Measurements from ENCODE around the gene LRRC8D. TPM values are rescaled to one million over a fixed set of nuclear protein-coding genes. Genes with fewer than 3 reads are reported as not detected.

The LRRC8D gene
- total and polyA plus RNA-seq, 9 of the 15 experiments (the other 6 are each of a cell fraction or from before 2014, with no cell fraction given): 3.4 to 53.9 (median 15.9) TPM

DNA sequence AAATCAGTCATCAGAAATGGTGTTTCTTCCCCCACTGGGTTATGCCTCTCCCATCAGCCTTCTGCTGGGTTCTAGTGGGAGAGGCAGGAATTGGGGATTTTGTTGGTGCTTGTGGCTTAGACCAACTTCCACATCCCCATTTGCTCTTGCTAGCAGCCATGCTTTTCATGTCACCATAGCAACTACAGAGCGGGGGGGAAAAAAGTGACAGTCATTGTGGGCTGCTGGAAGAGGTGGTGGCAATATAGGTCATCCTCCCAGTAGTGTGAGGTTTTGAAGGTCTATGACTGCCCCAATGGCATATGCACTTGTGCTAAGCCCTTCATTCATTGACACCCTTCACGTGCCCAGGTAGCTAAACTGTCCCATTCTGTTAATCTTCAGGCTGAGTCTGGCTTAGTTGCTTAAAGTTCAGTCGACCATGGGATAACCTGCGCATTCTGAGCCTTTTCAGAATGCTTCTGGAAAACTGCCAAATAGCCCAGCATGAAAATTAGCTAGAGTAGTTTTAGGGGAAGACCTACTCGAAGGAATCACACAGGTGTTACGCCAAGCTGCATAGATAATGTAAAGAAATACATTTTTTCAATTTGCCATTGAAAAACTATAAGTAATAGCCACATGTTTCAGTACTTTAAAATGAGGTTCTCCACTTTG, 120.4 kb downstream of the LRRC8D start (continued):
- no peak for TF ChIP-seq ZNF143 (CRISPR knock-in tag; IDR thresholded peaks at IDR 0.05)
- no peak for TF ChIP-seq ZBTB17 (CRISPR knock-in tag; IDR thresholded peaks at IDR 0.05)
- no peak for TF ChIP-seq ZNF165 (CRISPR knock-in tag; IDR thresholded peaks at IDR 0.05; ENCODE audit: borderline replicate concordance)
- TF ChIP-seq ZNF316 (IDR thresholded peaks at IDR 0.05): peak; percentile 95
- no peak for TF ChIP-seq ZNF239 (CRISPR knock-in tag; IDR thresholded peaks at IDR 0.05)
- no peak for TF ChIP-seq CBX8 (IDR thresholded peaks at IDR 0.05; ENCODE audit: borderline replicate concordance, extremely low read depth, low read depth, low read length, poor library complexity, severe bottlenecking)
- no peak for TF ChIP-seq GATAD2A (IDR thresholded peaks at IDR 0.05)
- no peak for TF ChIP-seq ASH1L (IDR thresholded peaks at IDR 0.05; ENCODE audit: borderline replicate concordance, low read depth, partially characterized antibody)
- TF ChIP-seq SAFB2 (IDR thresholded peaks at IDR 0.05; ENCODE audit: borderline replicate concordance, low read depth, low read length, severe bottlenecking): no peak
- peak; percentile 82 for TF ChIP-seq MAFF (IDR thresholded peaks at IDR 0.05; ENCODE audit: low read length)
- TF ChIP-seq MXI1 (IDR thresholded peaks at IDR 0.05; ENCODE audit: low read depth, low read length): peak; percentile 39; the same call in 1 of the 2 replicates
- no peak for TF ChIP-seq PML (IDR thresholded peaks at IDR 0.05; ENCODE audit: low read length)
- TF ChIP-seq, protein P1, sequence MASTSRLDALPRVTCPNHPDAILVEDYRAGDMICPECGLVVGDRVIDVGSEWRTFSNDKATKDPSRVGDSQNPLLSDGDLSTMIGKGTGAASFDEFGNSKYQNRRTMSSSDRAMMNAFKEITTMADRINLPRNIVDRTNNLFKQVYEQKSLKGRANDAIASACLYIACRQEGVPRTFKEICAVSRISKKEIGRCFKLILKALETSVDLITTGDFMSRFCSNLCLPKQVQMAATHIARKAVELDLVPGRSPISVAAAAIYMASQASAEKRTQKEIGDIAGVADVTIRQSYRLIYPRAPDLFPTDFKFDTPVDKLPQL (IDR thresholded peaks at IDR 0.05; ENCODE audit: extremely low read depth, insufficient read length): no peak
- TF ChIP-seq ESRRA (IDR thresholded peaks at IDR 0.05; ENCODE audit: borderline replicate concordance, low read depth): peak; percentile 70; the same call in 1 of the 2 replicates
- TF ChIP-seq FOXJ2 (tag; IDR thresholded peaks at IDR 0.05): no peak
- peak; percentile 15; the same call in 1 of the 2 replicates for TF ChIP-seq SMARCA4 (IDR thresholded peaks at IDR 0.05)
- TF ChIP-seq, protein P2, sequence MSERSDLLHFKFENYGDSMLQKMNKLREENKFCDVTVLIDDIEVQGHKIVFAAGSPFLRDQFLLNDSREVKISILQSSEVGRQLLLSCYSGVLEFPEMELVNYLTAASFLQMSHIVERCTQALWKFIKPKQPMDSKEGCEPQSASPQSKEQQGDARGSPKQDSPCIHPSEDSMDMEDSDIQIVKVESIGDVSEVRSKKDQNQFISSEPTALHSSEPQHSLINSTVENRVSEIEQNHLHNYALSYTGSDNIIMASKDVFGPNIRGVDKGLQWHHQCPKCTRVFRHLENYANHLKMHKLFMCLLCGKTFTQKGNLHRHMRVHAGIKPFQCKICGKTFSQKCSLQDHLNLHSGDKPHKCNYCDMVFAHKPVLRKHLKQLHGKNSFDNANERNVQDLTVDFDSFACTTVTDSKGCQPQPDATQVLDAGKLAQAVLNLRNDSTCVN (CRISPR knock-in tag; IDR thresholded peaks at IDR 0.05): no peak
- TF ChIP-seq, protein P3, sequence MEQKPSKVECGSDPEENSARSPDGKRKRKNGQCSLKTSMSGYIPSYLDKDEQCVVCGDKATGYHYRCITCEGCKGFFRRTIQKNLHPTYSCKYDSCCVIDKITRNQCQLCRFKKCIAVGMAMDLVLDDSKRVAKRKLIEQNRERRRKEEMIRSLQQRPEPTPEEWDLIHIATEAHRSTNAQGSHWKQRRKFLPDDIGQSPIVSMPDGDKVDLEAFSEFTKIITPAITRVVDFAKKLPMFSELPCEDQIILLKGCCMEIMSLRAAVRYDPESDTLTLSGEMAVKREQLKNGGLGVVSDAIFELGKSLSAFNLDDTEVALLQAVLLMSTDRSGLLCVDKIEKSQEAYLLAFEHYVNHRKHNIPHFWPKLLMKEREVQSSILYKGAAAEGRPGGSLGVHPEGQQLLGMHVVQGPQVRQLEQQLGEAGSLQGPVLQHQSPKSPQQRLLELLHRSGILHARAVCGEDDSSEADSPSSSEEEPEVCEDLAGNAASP (IDR thresholded peaks at IDR 0.05): no peak
- TF ChIP-seq ZNF584 (CRISPR knock-in tag; IDR thresholded peaks at IDR 0.05; ENCODE audit: low read depth): no peak
- no peak; a peak in 1 of 4 replicates for TF ChIP-seq NRF1 (conservative IDR thresholded peaks at IDR 0.05 in 1 of 2, IDR thresholded peaks at IDR 0.05 in 1 of 2)
- peak; percentile 32; the same call in 1 of the 2 replicates for TF ChIP-seq ZNF766 (CRISPR knock-in tag; conservative IDR thresholded peaks at IDR 0.05)
